HCT116 (cell line): ENCODE results near the gene GNG10.

Experiments
- CEBPB ChIP-seq: IDR thresholded peaks from 2 replicates; pipeline ENCODE4 v1.6.1; 2012; ENCODE audit warnings: low read depth
- CTCF ChIP-seq, 3 experiments: fragments of 200-600 bp in 1 of 3; sonication (generic) in 1 of 3; IDR thresholded peaks in 2 of 3; conservative IDR thresholded peaks in 1 of 3; 2 replicates each; pipeline ENCODE4 v1.5.1; 2012 to 2017; ENCODE audit warnings: low read depth in 2 of 3, low read length in 2 of 3, antibody characterized with exemption in 1 of 3, borderline replicate concordance in 1 of 3, control low read depth in 1 of 3, mild to moderate bottlenecking in 1 of 3, mixed read lengths in 1 of 3, mixed run types in 1 of 3, moderate library complexity in 1 of 3; ENCODE audit not compliant: insufficient read depth in 1 of 3
- EZH2 ChIP-seq: fragments of 200-600 bp; sonication (generic); IDR thresholded peaks from 2 replicates; pipeline ENCODE4 v1.6.1; 2017; ENCODE audit warnings: antibody characterized with exemption, mixed run types
- EZH2phosphoT487 ChIP-seq: fragments of 200-600 bp; IDR thresholded peaks from 2 replicates; pipeline ENCODE4 v1.6.1; 2018; ENCODE audit warnings: antibody characterized with exemption, borderline replicate concordance
- MAX ChIP-seq: IDR thresholded peaks from 2 replicates; pipeline ENCODE4 v1.6.1; 2012
- POLR2A ChIP-seq: IDR thresholded peaks from 2 replicates; pipeline ENCODE4 v1.7.0; 2011; ENCODE audit warnings: borderline replicate concordance; ENCODE audit not compliant: insufficient read depth, insufficient read length; ENCODE audit errors: extremely low read depth
- POLR2AphosphoS5 ChIP-seq: IDR thresholded peaks from 2 replicates; pipeline ENCODE4 v1.6.1; 2011; ENCODE audit warnings: mild to moderate bottlenecking, low read depth, low read length, moderate library complexity
- RAD21 ChIP-seq: IDR thresholded peaks from 2 replicates; pipeline ENCODE4 v1.6.1; 2012; ENCODE audit warnings: low read depth, mild to moderate bottlenecking
- SIN3A ChIP-seq: IDR thresholded peaks from 2 replicates; pipeline ENCODE4 v1.6.1; 2012; ENCODE audit warnings: low read depth
- SP1 ChIP-seq: IDR thresholded peaks from 2 replicates; pipeline ENCODE4 v1.6.1; 2012; ENCODE audit warnings: low read depth
- YY1 ChIP-seq: IDR thresholded peaks from 2 replicates; pipeline ENCODE4 v1.6.1; 2011; ENCODE audit warnings: low read length, low read depth, moderate library complexity, mild to moderate bottlenecking; ENCODE audit not compliant: insufficient replicate concordance; ENCODE audit errors: extremely low read depth
- ZNF274 ChIP-seq: fragments of 200-500 bp; sonication (Bioruptor generic); IDR thresholded peaks from 2 replicates; pipeline ENCODE4 v1.6.1; 2014; ENCODE audit warnings: mild to moderate bottlenecking, low read depth, low read length, inconsistent platforms
- TF ChIP-seq, protein P1 (sequence below): IDR thresholded peaks from 2 replicates; pipeline ENCODE4 v1.6.1; 2012; ENCODE audit warnings: low read depth

- TF ChIP-seq CTCF (IDR thresholded peaks at IDR 0.05 in 2 of 3, conservative IDR thresholded peaks at IDR 0.05 in 1 of 3; ENCODE audit: borderline replicate concordance in 1 of 3, insufficient read depth in 1 of 3, low read depth in 2 of 3, low read length in 2 of 3) = no peak
- TF ChIP-seq EZH2 = no peak
- TF ChIP-seq CEBPB = no peak
- TF ChIP-seq, protein P1, sequence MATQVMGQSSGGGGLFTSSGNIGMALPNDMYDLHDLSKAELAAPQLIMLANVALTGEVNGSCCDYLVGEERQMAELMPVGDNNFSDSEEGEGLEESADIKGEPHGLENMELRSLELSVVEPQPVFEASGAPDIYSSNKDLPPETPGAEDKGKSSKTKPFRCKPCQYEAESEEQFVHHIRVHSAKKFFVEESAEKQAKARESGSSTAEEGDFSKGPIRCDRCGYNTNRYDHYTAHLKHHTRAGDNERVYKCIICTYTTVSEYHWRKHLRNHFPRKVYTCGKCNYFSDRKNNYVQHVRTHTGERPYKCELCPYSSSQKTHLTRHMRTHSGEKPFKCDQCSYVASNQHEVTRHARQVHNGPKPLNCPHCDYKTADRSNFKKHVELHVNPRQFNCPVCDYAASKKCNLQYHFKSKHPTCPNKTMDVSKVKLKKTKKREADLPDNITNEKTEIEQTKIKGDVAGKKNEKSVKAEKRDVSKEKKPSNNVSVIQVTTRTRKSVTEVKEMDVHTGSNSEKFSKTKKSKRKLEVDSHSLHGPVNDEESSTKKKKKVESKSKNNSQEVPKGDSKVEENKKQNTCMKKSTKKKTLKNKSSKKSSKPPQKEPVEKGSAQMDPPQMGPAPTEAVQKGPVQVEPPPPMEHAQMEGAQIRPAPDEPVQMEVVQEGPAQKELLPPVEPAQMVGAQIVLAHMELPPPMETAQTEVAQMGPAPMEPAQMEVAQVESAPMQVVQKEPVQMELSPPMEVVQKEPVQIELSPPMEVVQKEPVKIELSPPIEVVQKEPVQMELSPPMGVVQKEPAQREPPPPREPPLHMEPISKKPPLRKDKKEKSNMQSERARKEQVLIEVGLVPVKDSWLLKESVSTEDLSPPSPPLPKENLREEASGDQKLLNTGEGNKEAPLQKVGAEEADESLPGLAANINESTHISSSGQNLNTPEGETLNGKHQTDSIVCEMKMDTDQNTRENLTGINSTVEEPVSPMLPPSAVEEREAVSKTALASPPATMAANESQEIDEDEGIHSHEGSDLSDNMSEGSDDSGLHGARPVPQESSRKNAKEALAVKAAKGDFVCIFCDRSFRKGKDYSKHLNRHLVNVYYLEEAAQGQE = no peak
- no peak for TF ChIP-seq POLR2A
- no peak for TF ChIP-seq SP1
- no peak for TF ChIP-seq POLR2AphosphoS5
- TF ChIP-seq YY1 = no peak
- no peak for TF ChIP-seq SIN3A
- TF ChIP-seq EZH2phosphoT487 = no peak
- no peak for TF ChIP-seq ZNF274
- no peak for TF ChIP-seq RAD21
- TF ChIP-seq MAX = no peak
Measured at GRCh38 chr9:111676116-111676515, 14.7 kb downstream of the GNG10 start.
